K562 (cell line): ENCODE measurements around the gene MASTL. TPM values are rescaled to one million over a fixed set of nuclear protein-coding genes. Genes with fewer than 3 reads are reported as not detected.

Experiments used
- ATAC-seq: fragments of 200-7000 bp; cut with Tn5 transposase; 3 replicates; pipeline ENCODE4 v1.9.1; 2020; ENCODE audit warnings: moderate library complexity
- BruUV-seq: library from RNA; stranded (reverse); fragments of 400-500 nt; replicated peaks from 2 replicates; lab custom pipeline; 2021; lab: Mats Ljungman, UMichigan
- CTCF ChIA-PET: fragments of 300-600 bp; formaldehyde crosslinking; extraction: SDS; loops from one replicate; lab custom pipeline; 2021; ENCODE audit warnings: low intra/inter-chr PET ratio; lab: Yijun Ruan, JAX
- POLR2A ChIA-PET: fragments of 300-600, 350-650 bp; sonication (Branson Sonifier 250); formaldehyde crosslinking; extraction: SDS; loops from one replicate; lab custom pipeline; 2021; ENCODE audit warnings: antibody characterized with exemption, inconsistent platforms; lab: Yijun Ruan, JAX
- DNase-seq, 4 experiments: peaks; one replicate each; pipeline versions ENCODE4 v3.0.0 to v3.0.0-alpha.2; 2011 to 2018; ENCODE audit warnings: low spot score in 3 of 4, mixed read lengths in 3 of 4; ENCODE audit errors: extremely low read depth in 1 of 4
- FAIRE-seq: peaks from 2 replicates; lab custom pipeline; 2011; peaks lifted over from hg19 to GRCh38; lab: Jason Lieb, UNC
- H2AFZ ChIP-seq: 2 replicates; pipeline ENCODE4 v1.6.0; 2011; ENCODE audit warnings: low read depth, low read length, control low read depth, inconsistent platforms
- H3K27ac ChIP-seq: fragments of 200-600 bp; 3 replicates; pipeline ENCODE4 v1.8.0; 2011; ENCODE audit warnings: low read depth, mild to moderate bottlenecking, control low read depth, inconsistent platforms, low read length, moderate library complexity, mixed read lengths; ENCODE audit errors: extremely low read depth
- H3K27me3 ChIP-seq, 2 experiments: fragments of 300-600 bp in 1 of 2; 2 replicates in 1 of 2; 3 replicates in 1 of 2; pipeline versions ENCODE4 v1.6.0 to v1.8.0; 2011; ENCODE audit warnings: inconsistent platforms in 2 of 2, low read length in 2 of 2, mild to moderate bottlenecking in 1 of 2, mixed read lengths in 1 of 2, moderate library complexity in 1 of 2; ENCODE audit not compliant: control insufficient read depth in 2 of 2, insufficient read depth in 2 of 2
- H3K36me3 ChIP-seq: fragments of 300-600 bp; 3 replicates; pipeline ENCODE4 v1.8.0; 2011; ENCODE audit warnings: mild to moderate bottlenecking, low read length, inconsistent platforms; ENCODE audit not compliant: control insufficient read depth, insufficient read depth
- H3K4me1 ChIP-seq, 2 experiments: fragments of 200-600 bp in 1 of 2; replicated peaks in 1 of 2; 2 replicates in 1 of 2; 3 replicates in 1 of 2; pipeline versions ENCODE4 v1.5.1 to v1.8.0; 2011; ENCODE audit warnings: inconsistent platforms in 2 of 2, low read length in 2 of 2, mild to moderate bottlenecking in 1 of 2, mixed read lengths in 1 of 2, moderate library complexity in 1 of 2; ENCODE audit not compliant: control insufficient read depth in 2 of 2, insufficient read depth in 2 of 2
- H3K4me2 ChIP-seq: 2 replicates; pipeline ENCODE4 v1.6.1; 2011; ENCODE audit warnings: low read length, control low read depth, inconsistent platforms, mixed read lengths; ENCODE audit not compliant: insufficient read depth
- H3K4me3 ChIP-seq: fragments of 200-600 bp; sonication (generic), shearing (Covaris generic); 2 replicates; pipeline ENCODE4 v1.5.1; 2016; ENCODE audit warnings: control low read depth, inconsistent platforms
- H3K79me2 ChIP-seq: fragments of 200-600 bp; 3 replicates; pipeline ENCODE4 v1.8.0; 2011; ENCODE audit warnings: low read length, inconsistent platforms; ENCODE audit not compliant: control insufficient read depth, insufficient read depth
- H3K9ac ChIP-seq, 2 experiments: 2 replicates each; pipeline versions ENCODE4 v1.6.0 to v1.6.1; 2011; ENCODE audit warnings: low read depth in 2 of 2, low read length in 2 of 2, control low read depth in 1 of 2, inconsistent platforms in 1 of 2, mild to moderate bottlenecking in 1 of 2, mixed read lengths in 1 of 2; ENCODE audit not compliant: insufficient read depth in 1 of 2
- H3K9me1 ChIP-seq: one replicate; pipeline ENCODE4 v1.6.0; 2011; ENCODE audit warnings: inconsistent platforms, mild to moderate bottlenecking, low read length, moderate library complexity; ENCODE audit not compliant: control insufficient read depth, insufficient read depth
- H3K9me3 ChIP-seq: replicated peaks from 2 replicates; pipeline ENCODE4 v1.5.1; 2011; ENCODE audit warnings: low read depth, low read length, inconsistent platforms; ENCODE audit not compliant: control insufficient read depth, insufficient read depth
- H4K20me1 ChIP-seq: replicated peaks from 2 replicates; pipeline ENCODE4 v1.6.1; 2011; ENCODE audit warnings: low read length, inconsistent platforms, mixed read lengths; ENCODE audit not compliant: control insufficient read depth, insufficient read depth
- FOXM1 ChIP-seq, 2 experiments: fragments of 450-650 bp in 1 of 2; sonication (generic) in 1 of 2; formaldehyde crosslinking in 1 of 2; IDR thresholded peaks; 2 replicates each; pipeline versions ENCODE4 v1.6.1 to v1.9.0; 2017 to 2022; ENCODE audit warnings: low read depth in 2 of 2, mild to moderate bottlenecking in 2 of 2, missing genetic modification reagents in 1 of 2, moderate library complexity in 1 of 2
- GATAD2A ChIP-seq: fragments of 450-650 bp; IDR thresholded peaks from 2 replicates; pipeline ENCODE4 v1.6.1; 2017
- MTA2 ChIP-seq: fragments of 450-650 bp; IDR thresholded peaks from 2 replicates; pipeline ENCODE4 v1.6.1; 2016; ENCODE audit warnings: low read depth
- NFRKB ChIP-seq: fragments of 450-650 bp; IDR thresholded peaks from 2 replicates; pipeline ENCODE4 v1.6.1; 2016; ENCODE audit warnings: low read depth
- RHOXF2B ChIP-seq: fragments of 250-450 bp; sonication (Bioruptor Pico); conservative IDR thresholded peaks from 2 replicates; pipeline ENCODE4 v1.5.1; 2021
- SMARCA4 ChIP-seq: fragments of 450-650 bp; IDR thresholded peaks from 2 replicates; pipeline ENCODE4 v1.6.1; 2016
- SP1 ChIP-seq: sonication (generic); formaldehyde crosslinking; IDR thresholded peaks from 2 replicates; pipeline ENCODE4 v1.8.1; 2022; ENCODE audit warnings: mild to moderate bottlenecking, missing genetic modification reagents
- TFAM ChIP-seq: fragments of 250-450 bp; sonication (Bioruptor Pico); conservative IDR thresholded peaks from 2 replicates; pipeline ENCODE4 v1.5.0; 2021; ENCODE audit warnings: mild to moderate bottlenecking, moderate library complexity
- XRCC3 ChIP-seq: fragments of 450-650 bp; IDR thresholded peaks from 2 replicates; pipeline ENCODE4 v1.6.1; 2017; ENCODE audit warnings: mild to moderate bottlenecking, moderate library complexity
- ZNF589 ChIP-seq: fragments of 200-800 bp; sonication (Bioruptor generic); IDR thresholded peaks from 2 replicates; pipeline ENCODE4 v1.6.1; 2016; ENCODE audit warnings: low read depth, missing genetic modification characterization, missing compliant biosample characterization
- ZNF717 ChIP-seq: fragments of 250-450 bp; sonication (Bioruptor Pico); IDR thresholded peaks from 2 replicates; pipeline ENCODE4 v1.5.0; 2021
- WGBS: fragments of 100-300 bp; shearing (Covaris generic); methylation state at CpG from one replicate; pipeline ENCODE4 v1.1.6; 2016; ENCODE audit warnings: low coverage, mixed read lengths; ENCODE audit not compliant: insufficient coverage; ENCODE audit errors: missing lambda C conversion rate; 5-methylcytosine and 5-hydroxymethylcytosine counted together
- in situ Hi-C: fragments of 300-500 bp; cut with MboI; formaldehyde crosslinking; loops from 4 replicates; pipeline ENCODE4 v1.15.0; 2018; ENCODE audit warnings: inconsistent platforms, mixed read lengths
- intact Hi-C: fragments of 100-400 bp; cut with micrococcal nuclease; formaldehyde crosslinking; loops from 2 replicates; pipeline ENCODE4 v1.14.2; 2022
- polyA plus RNA-seq, 8 experiments: library from polyadenylated mRNA; depleted of rRNA in 4 of 8; stranded (reverse) in 5 of 8; unstranded in 3 of 8; fragments of >200 nt; fragmentation: Nextera tagmentation in 2 of 8; fragmentation: Illumina TruSeq in 1 of 8; extraction: Ambion mirVana in 2 of 8; extraction: Trizol in 1 of 8; gene quantifications; 2 replicates each; pipeline versions ENCODE4 v1.2.1 to v1.2.3, GENCODE V29; 2011 to 2014; ENCODE audit warnings: inconsistent platforms in 1 of 8, missing spikeins in 1 of 8
- total RNA-seq, 7 experiments: library from RNA; depleted of rRNA in 6 of 7; stranded (reverse); fragments of >200 nt in 6 of 7; fragmentation: Illumina TruSeq in 2 of 7; extraction: Trizol in 2 of 7; gene quantifications; 2 replicates each; pipeline versions ENCODE4 v1.2.1 to v1.2.3, GENCODE V29; 2011 to 2021; ENCODE audit warnings: low replicate concordance in 1 of 7
- TF ChIP-seq, protein P1 (sequence below): fragments of 250-450 bp; sonication (Bioruptor Pico); IDR thresholded peaks from 2 replicates; pipeline ENCODE4 v1.4.0; 2020

MASTL gene
- total and polyA plus RNA-seq, 9 of the 15 experiments (the other 6 are each of a cell fraction or from before 2014, with no cell fraction given), result 6.8 to 29.9 (median 23.1) TPM

DNA sequence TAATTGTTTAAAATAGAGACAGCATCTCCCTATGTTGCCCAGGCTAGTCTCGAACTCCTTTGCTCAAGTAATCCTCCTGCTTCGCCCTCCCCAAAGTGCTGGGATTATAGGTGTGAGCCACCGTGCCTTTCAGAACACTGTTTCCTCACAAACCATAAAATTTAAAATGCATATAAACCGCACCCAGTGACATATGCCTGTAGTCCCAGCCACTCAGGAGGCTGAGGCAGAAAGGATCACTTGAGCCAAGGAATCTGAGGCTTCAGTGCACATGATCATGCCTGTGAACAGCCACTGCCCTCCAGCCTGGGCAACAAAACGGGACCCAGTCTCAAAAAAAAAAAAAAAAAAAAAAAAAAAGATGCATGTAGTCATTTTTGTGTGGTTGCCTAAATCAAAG lies 48.7 kb downstream of the MASTL start:
- in situ Hi-C loops (no loop called here), intact Hi-C loops (no loop called here)
- H3K4me1 ChIP-seq, result no peaks in the 10 kb centered on the region
- no peaks in the 10 kb centered on the region for H3K79me2 ChIP-seq
- no peak for TF ChIP-seq ZNF717 (CRISPR knock-in tag)
- no peak for TF ChIP-seq MTA2
- TF ChIP-seq FOXM1 (IDR thresholded peaks at IDR 0.05; ENCODE audit: low read depth), result no peak
- no peak for TF ChIP-seq FOXM1 (CRISPR knock-in tag; IDR thresholded peaks at IDR 0.05; ENCODE audit: low read depth)
- TF ChIP-seq RHOXF2B (CRISPR knock-in tag), result no peak
- TF ChIP-seq TFAM (CRISPR knock-in tag), result no peak
- TF ChIP-seq NFRKB, result no peak
- no peak for TF ChIP-seq XRCC3
- TF ChIP-seq SP1 (CRISPR knock-in tag), result no peak
- no peak for TF ChIP-seq GATAD2A
- TF ChIP-seq, protein P1, sequence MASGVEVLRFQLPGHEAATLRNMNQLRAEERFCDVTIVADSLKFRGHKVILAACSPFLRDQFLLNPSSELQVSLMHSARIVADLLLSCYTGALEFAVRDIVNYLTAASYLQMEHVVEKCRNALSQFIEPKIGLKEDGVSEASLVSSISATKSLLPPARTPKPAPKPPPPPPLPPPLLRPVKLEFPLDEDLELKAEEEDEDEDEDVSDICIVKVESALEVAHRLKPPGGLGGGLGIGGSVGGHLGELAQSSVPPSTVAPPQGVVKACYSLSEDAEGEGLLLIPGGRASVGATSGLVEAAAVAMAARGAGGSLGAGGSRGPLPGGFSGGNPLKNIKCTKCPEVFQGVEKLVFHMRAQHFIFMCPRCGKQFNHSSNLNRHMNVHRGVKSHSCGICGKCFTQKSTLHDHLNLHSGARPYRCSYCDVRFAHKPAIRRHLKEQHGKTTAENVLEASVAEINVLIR (CRISPR knock-in tag), result no peak
- no peak for TF ChIP-seq ZNF589
- no peak for TF ChIP-seq SMARCA4
- no peaks in the 10 kb centered on the region for H3K27me3 ChIP-seq
- 86% methylated on average over 5 of the region's 5 CpGs for WGBS
- BruUV-seq, result no TSS peak
- FAIRE-seq (no peak), DNase-seq (no peak), ATAC-seq (no peak)
- H2AFZ ChIP-seq, result no peak overlapping the region
- H3K4me3 ChIP-seq, result no peak overlapping the region
- H3K36me3 ChIP-seq, result peaks cover 32% of the 10 kb centered on the region; the same call in 2 of the 3 replicates
- no peaks in the 10 kb centered on the region for H3K9me1 ChIP-seq
- no peak overlapping the region for H3K27ac ChIP-seq
- no peaks in the 10 kb centered on the region for H4K20me1 ChIP-seq
- CTCF ChIA-PET, result no interaction called here
- H3K9me3 ChIP-seq, result no peaks in the 10 kb centered on the region
- POLR2A ChIA-PET, result no interaction called here
- no peak overlapping the region for H3K9ac ChIP-seq
- no peak overlapping the region for H3K4me2 ChIP-seq
